Right hindlimb (tissue), 1 donor: ENCODE measurements around the gene WDR35.
A peak's percentile ranks its signal among the peaks of the same experiment; 100 is the strongest.
"Not testable (repeated sequence)": the region's sequence is repeated elsewhere in the genome, so short reads cannot be mapped to it uniquely, and the experiment has no call there.

Source experiments
- DNase-seq: peaks from one replicate; pipeline ENCODE4 v3.0.0-alpha.2; 2018

Gene WDR35

DNA sequence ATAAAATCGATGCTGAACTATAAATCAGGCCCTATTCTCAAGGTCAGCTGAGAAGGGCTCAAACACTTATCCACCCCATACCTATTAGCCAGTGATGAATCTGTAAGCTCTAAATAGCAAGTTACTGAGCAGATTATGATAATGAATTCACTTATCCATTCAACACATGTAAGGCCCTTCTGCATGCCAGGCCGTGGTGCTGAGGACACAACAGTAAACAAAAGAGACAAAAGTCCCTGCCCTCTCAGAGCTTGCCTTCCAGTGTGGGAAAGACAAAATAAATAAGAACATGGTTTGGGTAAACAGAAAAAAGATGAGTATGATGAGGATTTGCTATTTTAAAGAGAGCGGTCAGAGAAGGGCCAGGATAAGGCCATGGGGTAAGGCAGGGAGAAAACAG lies 99.8 kb downstream of the WDR35 start:
- DNase-seq: no peak

DNA sequence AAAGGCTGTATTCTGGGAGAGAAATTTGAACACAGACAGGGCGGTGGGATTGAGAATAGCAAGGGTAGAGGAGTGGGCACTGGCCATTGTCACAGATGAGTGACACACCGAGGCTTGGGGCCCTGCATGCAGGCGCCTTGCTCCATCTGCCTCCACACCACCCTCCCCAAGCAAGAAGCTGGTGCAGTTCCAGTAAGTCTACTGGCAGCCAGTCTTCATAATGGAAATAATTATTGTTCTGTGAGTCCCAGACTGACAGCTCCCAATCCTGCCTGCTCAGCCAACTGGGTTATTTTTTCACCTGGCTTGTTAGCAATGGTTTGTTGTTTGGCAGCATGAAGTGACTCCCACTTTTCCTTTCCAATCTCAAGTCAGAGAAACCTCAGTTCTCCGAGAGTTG lies 101.1 kb downstream of the WDR35 start:
- DNase-seq: no peak

DNA sequence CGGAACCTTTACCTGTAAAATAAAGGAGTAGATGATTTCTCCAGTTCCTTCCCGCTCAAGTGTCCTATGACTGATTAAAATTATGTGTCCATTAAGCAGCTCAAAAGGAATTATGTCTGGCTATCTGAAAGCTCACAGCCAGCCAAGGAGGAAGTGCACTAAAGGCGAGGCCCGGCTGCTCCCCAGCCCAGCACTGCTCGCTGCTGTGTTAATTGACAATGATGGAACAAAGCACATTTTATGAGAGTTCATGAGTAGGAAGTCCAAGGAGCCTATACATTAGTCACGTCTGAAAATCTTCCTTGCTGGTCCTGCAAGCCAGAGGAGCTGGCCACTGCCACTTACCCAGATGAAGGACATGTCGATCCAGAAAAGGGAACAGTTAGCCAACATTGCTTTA lies 102.4 kb downstream of the WDR35 start:
- no peak for DNase-seq

DNA sequence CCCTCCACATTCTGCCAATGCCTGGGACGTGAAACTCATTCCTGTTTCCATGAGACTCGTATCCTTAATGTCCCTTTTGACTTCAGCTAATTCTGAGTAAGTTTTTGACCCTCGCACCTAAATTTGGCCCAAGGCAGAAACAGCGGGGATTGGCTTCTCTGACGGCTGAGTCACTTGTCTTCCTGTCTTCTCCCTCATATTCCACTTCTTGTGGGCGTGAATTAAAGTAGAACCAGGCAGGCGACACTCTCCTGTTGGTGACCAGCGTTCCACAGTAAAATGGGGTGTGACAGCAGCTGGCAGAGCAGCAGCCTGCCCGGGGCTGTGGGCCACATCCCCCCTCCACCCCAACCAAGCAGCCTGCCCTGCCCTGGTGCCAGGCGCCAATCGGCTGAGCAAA lies 103.6 kb downstream of the WDR35 start:
- no peak for DNase-seq

GRCh38 chr2:19885791-19886190 lies 104.1 kb downstream of the WDR35 start:
- no peak for DNase-seq

- no peak for DNase-seq
These were observed 105.8 kb downstream of the WDR35 start for GRCh38 chr2:19883971-19884720.

GRCh38 chr2:19883486-19883885 lies 106.4 kb downstream of the WDR35 start:
- no peak for DNase-seq

DNA sequence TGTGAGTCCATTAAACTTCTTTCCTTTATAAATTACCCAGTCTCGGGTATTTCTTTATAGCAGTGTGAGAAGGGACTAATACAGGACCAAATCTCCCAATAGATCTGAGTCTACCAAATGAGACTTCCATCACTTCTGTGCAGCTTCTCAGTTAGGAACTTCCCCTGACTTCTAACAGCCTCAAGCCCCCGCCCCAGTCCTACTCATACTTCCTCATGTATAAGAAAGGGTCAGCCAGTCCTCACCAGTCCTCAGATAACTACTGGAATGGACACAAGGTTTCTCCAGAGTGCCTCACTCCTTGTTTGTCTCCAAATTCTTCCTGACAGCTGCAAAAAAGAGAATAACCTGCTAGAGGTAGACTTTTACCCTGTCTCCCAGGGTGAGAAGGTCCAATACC lies 107.6 kb downstream of the WDR35 start:
- no peak for DNase-seq

- no peak for DNase-seq
These were observed 108.0 kb downstream of the WDR35 start for GRCh38 chr2:19881908-19882265.

DNA sequence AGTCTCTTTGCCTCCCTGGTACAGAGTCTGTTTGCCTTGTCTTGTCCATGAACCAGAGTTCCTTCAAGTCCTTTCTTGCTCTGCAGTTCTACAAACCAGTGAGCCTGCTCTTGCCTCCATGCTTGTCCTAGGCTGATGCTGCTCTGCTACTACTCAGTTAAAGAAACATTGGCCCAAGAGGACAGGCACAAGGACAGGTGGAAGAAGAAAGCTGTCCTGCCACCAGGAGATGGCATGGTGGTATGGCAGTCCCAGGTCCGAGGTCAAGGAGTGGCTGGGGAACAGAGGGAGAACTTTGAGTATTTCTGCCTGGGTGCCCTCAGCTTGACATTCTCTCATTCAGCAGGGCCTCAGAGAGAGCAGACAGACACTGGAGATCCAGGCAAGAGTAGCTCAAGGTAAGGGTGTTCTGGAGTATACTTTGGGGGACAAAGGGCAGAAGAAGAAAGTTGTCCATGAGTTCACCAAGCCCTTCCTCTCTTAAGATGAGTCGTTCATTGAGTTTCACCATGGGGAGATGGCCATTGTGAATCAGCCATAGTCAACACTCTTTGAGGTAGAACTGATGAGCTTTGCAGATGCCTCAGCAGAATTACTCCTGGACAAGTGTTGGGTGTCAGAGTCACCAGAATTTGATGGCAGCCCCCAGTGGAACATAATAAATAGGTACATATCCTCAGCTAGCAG lies 108.5 kb downstream of the WDR35 start:
- no peak for DNase-seq

DNA sequence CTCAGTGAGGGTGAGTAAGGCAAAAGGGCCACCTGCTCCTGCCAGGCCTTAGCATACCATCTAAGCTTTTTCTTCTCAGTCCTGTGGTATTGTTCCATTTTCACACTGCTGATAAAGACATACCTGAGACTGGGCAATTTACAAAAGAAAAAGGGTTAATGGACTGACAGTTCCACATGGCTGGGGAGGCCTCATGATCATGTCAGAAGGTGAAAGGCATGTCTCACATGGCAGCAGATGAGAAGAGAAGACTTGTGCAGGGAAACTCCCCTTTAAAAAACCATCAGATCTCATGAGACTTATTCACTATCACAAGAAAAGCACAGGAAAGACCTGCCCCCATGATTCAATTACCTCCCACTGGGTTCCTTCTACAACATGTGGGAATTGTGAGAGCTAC lies 109.7 kb downstream of the WDR35 start:
- DNase-seq: not testable (repeated sequence)

- DNase-seq: no peak
These were observed 110.8 kb downstream of the WDR35 start for GRCh38 chr2:19879120-19879519.

DNA sequence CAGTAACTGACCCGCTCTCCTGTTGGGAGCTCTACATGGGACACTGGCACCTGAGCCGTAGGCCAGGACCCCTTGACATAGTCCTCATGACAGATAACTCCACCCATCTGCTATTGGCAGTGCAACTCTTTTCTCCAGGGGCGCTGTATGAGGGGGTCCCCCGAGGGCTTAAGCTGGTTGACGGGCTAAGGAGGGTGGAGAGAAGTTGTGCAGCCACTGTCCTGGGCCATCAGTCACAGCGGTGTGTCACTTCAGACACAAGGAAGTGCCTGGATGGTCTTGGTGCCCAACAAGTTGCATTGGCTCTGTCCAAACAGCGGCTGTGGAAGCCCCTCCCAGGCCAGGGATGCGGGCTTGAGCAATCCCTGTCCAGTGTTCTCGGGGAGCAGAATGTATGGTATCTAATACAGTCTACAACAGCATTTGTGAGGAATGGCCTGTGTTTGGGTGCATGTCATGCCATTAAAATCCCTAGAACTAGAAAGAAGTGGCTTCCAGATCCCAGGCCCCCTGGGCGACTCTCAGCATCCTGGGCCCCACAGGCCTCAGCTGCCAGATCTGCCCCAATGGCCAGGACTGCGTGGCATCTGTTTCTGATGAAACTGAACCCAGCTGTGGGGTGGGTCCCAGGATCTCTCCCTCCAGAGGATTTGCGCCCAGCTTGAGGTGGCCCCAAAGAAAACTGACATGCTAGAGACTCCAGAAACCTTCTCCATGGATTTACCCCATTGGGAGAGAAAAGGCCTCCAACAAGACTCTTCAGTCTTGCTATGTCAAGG lies 111.4 kb downstream of the WDR35 start:
- DNase-seq: no peak

DNA sequence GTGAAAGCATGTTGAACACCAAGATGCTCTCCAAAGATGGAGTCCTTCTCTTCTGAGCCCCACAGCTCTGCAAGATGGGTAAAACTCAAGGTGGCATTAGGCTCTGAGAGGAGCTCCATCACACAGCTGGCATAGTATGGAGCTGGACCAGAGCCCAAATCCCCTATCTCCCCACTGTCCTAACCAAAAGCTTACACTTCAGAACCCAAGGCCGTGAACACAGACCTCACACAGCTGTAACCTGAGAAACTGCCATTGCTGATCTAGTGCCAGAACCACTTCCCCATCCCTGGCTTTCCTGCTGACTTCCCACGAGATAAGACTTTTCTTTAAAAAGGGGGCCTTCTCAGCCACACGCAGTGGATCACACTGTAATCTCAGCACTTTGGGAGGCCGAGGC lies 113.2 kb downstream of the WDR35 start:
- no peak for DNase-seq

DNA sequence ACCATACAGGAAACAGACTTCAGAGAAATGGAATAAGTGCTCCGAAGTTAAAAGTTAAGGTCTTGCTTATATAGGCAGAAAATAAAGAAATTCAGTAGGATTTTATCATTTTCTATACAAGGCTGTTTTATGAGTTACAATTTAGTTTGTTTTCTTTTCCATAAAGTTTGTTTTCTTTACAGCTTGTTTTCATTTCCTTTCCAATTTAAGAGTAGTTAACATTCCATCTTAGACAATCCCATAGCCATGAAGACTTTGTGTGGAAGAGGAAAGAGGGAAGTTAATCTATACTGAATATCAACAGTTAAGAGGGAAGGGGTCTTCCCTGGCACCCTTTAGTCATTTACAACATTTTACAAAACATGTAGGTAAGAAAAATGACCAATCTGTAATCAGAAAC lies 114.6 kb downstream of the WDR35 start:
- DNase-seq: no peak

DNA sequence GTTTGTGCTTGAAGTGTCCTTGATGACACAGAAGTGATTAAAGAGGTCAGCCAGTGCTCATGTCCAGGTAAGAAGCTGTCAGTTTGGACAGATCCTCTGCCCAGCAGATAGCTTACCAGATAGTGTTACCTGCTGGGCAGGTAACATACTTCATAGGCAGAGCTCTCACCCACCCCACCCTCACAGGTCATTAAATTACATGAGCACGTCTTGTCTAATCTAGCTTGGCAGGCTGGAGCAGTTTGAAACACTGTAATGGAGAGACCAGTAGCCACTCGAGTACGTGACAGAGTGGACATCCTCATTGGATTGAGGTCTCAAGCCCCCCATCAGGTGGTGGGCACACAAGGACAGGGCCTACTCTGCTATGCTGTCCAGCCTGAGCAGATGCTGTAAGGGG lies 115.2 kb downstream of the WDR35 start:
- DNase-seq: no peak

- DNase-seq: no peak
These were observed 116.9 kb downstream of the WDR35 start for GRCh38 chr2:19873014-19873413.

DNA sequence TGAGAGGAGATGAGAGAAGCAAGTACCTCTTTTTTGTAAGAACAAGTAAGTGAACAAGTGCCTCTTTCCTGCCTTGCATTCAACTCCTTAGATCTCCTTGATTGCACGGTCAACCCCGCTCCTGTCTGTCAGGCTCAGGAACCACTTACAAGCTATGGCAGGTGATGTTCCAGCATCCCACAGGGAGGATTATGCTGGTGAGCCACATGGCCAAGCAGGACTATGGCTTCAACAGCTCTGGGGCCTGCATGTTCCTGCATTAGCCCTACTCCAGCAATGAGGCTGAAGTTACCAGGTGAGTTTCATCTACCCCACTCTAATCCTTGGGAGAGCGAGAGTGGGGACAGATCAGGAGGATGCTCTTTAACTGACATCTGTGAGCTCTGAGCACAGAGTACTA lies 117.6 kb downstream of the WDR35 start:
- no peak for DNase-seq

DNA sequence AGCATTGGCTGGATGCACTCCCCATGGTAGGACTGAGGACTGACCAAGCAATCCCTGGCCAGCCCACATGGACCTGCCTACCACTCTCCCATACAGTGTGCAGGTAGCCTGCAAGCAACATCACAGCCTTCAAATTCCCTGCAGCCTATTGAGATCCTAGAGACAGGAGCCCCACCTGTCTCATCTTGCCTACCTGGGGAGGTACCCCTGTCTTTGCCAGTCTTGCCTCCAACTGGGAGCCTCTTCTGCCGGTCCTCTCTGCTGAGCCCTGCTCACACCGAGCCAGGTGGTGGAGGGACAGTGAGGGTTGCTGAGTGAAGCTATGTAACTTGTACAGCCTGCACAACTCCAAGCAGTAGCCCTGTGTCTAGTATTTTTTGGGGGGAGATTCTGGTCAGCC lies 118.1 kb downstream of the WDR35 start:
- no peak for DNase-seq

GRCh38 chr2:19870792-19871191 lies 119.1 kb downstream of the WDR35 start:
- DNase-seq: no peak

GRCh38 chr2:19868701-19869580 lies 121.0 kb downstream of the WDR35 start:
- peak; percentile 80 for DNase-seq

DNA sequence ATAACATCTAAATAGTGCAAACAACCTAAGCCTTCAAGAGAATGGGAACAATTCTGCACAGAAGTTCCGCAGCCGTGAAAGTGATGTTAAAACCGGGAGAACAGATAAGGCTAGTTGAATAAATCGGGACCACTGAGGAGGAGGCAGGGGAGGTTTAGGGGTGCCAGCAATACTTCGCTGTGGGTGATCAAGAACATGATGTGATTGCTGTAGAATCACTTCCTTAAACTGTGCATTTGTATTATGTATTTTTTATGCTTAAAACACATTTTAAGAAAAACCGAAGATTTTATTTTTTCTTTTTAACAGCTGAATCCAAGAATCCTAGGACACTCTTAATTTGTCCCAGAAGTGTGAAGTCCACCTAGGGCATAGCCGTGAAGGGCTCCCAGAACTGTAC lies 121.7 kb downstream of the WDR35 start:
- DNase-seq: no peak

- no peak for DNase-seq
These were observed 123.1 kb downstream of the WDR35 start for GRCh38 chr2:19866771-19867170.
